Lower leg skin (tissue), 3 donors: ENCODE measurements around the gene MKRN2OS.

ENCODE experiments used
- POLR2A ChIP-seq, 2 donors: fragments of 450-650 bp; IDR thresholded peaks; one replicate each; pipeline ENCODE4 v1.6.1; 2016 to 2017; ENCODE audit warnings: antibody characterized with exemption in 2 of 2, mild to moderate bottlenecking in 1 of 2, moderate library complexity in 1 of 2
- TF ChIP-seq, protein P1 (sequence below), 3 donors: fragments of 450-650 bp; IDR thresholded peaks; one replicate each; pipeline ENCODE4 v1.5.1; 2016; ENCODE audit warnings: antibody characterized with exemption in 3 of 3, mild to moderate bottlenecking in 3 of 3, moderate library complexity in 2 of 3

DNA sequence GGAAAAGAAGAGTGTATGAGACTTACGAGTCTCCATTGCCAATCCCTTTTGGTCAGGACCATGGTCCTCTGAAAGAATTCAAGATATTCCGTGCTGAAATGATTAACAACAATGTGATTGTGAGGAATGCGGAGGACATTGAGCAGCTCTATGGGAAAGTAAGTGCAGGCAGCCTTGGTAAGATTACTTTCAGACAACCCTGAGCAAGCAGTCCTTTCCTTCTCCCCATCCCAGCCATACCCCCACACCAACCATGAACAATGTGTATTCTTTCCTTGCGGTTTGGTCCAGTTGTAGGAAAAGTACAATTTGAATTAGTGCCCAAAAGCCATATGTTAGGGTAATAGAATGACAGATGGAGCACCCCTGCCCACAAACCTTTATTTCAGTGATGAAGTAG, 55.5 kb downstream of the MKRN2OS start:
- TF ChIP-seq, protein P1, sequence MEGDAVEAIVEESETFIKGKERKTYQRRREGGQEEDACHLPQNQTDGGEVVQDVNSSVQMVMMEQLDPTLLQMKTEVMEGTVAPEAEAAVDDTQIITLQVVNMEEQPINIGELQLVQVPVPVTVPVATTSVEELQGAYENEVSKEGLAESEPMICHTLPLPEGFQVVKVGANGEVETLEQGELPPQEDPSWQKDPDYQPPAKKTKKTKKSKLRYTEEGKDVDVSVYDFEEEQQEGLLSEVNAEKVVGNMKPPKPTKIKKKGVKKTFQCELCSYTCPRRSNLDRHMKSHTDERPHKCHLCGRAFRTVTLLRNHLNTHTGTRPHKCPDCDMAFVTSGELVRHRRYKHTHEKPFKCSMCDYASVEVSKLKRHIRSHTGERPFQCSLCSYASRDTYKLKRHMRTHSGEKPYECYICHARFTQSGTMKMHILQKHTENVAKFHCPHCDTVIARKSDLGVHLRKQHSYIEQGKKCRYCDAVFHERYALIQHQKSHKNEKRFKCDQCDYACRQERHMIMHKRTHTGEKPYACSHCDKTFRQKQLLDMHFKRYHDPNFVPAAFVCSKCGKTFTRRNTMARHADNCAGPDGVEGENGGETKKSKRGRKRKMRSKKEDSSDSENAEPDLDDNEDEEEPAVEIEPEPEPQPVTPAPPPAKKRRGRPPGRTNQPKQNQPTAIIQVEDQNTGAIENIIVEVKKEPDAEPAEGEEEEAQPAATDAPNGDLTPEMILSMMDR (IDR thresholded peaks at IDR 0.05) = no peak
- no peak for TF ChIP-seq POLR2A (IDR thresholded peaks at IDR 0.05)
